A673 (cell line): Measurements from ENCODE around the gene DNAJB6. TPM values are rescaled to one million over a fixed set of nuclear protein-coding genes. Genes with fewer than 3 reads are reported as not detected.

Source experiments
- BruUV-seq: library from RNA; stranded (reverse); fragments of 400-500 nt; replicated peaks from 2 replicates; lab custom pipeline; 2021; lab: Mats Ljungman, UMichigan
- CTCF ChIA-PET: fragments of 300-600 bp; sonication (Branson Sonifier 250); formaldehyde crosslinking; loops from one replicate; lab custom pipeline; 2022; ENCODE audit warnings: antibody characterized with exemption; lab: Charles Lee
- POLR2A ChIA-PET: fragments of 300-600 bp; sonication (Branson Sonifier 250); formaldehyde crosslinking; loops from one replicate; lab custom pipeline; 2022; ENCODE audit warnings: antibody characterized with exemption; ENCODE audit not compliant: low non-redundant PET; lab: Charles Lee
- DNase-seq: peaks from one replicate; pipeline ENCODE4 v3.0.0-alpha.2; 2015; ENCODE audit warnings: low spot score
- H3K27ac ChIP-seq: fragments of 200-600 bp; sonication (generic); 2 replicates; pipeline ENCODE4 v1.5.1; 2016; ENCODE audit warnings: mixed run types, low read depth, mild to moderate bottlenecking, mixed read lengths, antibody characterized with exemption, low read length; ENCODE audit not compliant: poor library complexity, severe bottlenecking
- H3K27me3 ChIP-seq: fragments of 200-600 bp; sonication (generic); replicated peaks from 2 replicates; pipeline ENCODE4 v1.6.1; 2017; ENCODE audit warnings: mixed run types, low read depth, mild to moderate bottlenecking, mixed read lengths, antibody characterized with exemption, low read length; ENCODE audit not compliant: insufficient read depth, poor library complexity
- H3K36me3 ChIP-seq: fragments of 200-600 bp; sonication (generic); 2 replicates; pipeline ENCODE4 v1.6.1; 2016; ENCODE audit warnings: mixed run types, mild to moderate bottlenecking, mixed read lengths, antibody characterized with exemption, low read length; ENCODE audit not compliant: insufficient read depth, poor library complexity, severe bottlenecking
- H3K4me1 ChIP-seq: fragments of 200-600 bp; sonication (generic); 2 replicates; pipeline ENCODE4 v1.6.1; 2017; ENCODE audit warnings: mixed run types, mild to moderate bottlenecking, mixed read lengths, antibody characterized with exemption, low read length; ENCODE audit not compliant: insufficient read depth, poor library complexity, severe bottlenecking
- H3K4me3 ChIP-seq: fragments of 200-600 bp; sonication (generic); 2 replicates; pipeline ENCODE4 v1.5.1; 2016; ENCODE audit warnings: low read depth, mixed run types, mild to moderate bottlenecking, mixed read lengths, low read length; ENCODE audit not compliant: poor library complexity, severe bottlenecking
- H3K9me3 ChIP-seq: fragments of 200-600 bp; sonication (generic); 2 replicates; pipeline ENCODE4 v1.6.1; 2016; ENCODE audit warnings: mixed run types, low read depth, mild to moderate bottlenecking, mixed read lengths, antibody characterized with exemption, low read length; ENCODE audit not compliant: poor library complexity, severe bottlenecking
- CTCF ChIP-seq: fragments of 300-800, 200-600 bp; sonication (generic); conservative IDR thresholded peaks from 2 replicates; pipeline ENCODE4 v1.5.1; 2017; ENCODE audit warnings: low read depth, mild to moderate bottlenecking, antibody characterized with exemption, low read length, moderate library complexity, mixed read lengths
- EZH2 ChIP-seq: fragments of 200-600 bp; sonication (generic); IDR thresholded peaks from 2 replicates; pipeline ENCODE4 v1.6.1; 2017; ENCODE audit warnings: borderline replicate concordance, low read depth, mild to moderate bottlenecking, mixed read lengths, antibody characterized with exemption, low read length; ENCODE audit not compliant: poor library complexity, severe bottlenecking
- intact Hi-C: fragments of 100-400 bp; cut with micrococcal nuclease; formaldehyde crosslinking; loops from one replicate; pipeline ENCODE4 v1.10.0; 2022; ENCODE audit not compliant: unreplicated experiment
- total RNA-seq: library from RNA; stranded (reverse); gene quantifications from 2 replicates; pipeline ENCODE4 v1.2.3, GENCODE V29; 2021

DNAJB6 gene
- total RNA-seq, 1 experiment from 2014 or later, result 146 TPM

GRCh38 chr7:157434231-157434630, 97.4 kb downstream of the DNAJB6 start:
- BruUV-seq, result no TSS peak
- POLR2A ChIA-PET, result no interaction called here

DNA sequence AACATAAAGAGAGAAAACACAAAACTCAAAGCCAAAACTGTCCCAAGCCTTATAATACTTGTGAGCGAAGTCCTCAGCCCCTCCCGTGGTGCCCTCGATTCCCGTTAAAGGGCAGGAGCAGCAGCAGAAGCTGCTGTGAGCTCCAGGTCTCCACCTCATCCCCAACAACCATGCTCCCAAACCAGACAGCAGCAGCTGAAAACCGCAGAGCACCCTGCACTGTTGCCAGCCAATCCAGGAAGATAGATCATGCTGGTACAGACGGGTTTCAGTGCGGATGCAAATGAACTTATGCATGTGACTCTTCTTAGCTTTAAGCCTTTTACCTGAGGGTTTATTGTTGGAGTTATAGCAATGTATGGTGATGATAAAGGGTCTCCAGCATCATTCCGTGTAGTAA, 97.9 kb downstream of the DNAJB6 start:
- CTCF ChIA-PET, result no interaction called here

More at GRCh38 chr7:157434231-157434630, 97.4 kb downstream of the DNAJB6 start:
- no peaks in the 10 kb centered on the region for H3K36me3 ChIP-seq
- H3K4me1 ChIP-seq, result no peaks in the 10 kb centered on the region
- no peaks in the 10 kb centered on the region for H3K9me3 ChIP-seq
- intact Hi-C loops, result loop anchor here (5.0 kb wide), 1 partner anchor 918 kb away; no protein-coding TSS in a partner anchor
- no peak overlapping the region for H3K27ac ChIP-seq
- peaks cover 8% of the 10 kb centered on the region for H3K27me3 ChIP-seq
- no peak for TF ChIP-seq EZH2
- no peak for DNase-seq
- H3K4me3 ChIP-seq, result no peak overlapping the region
- CTCF ChIA-PET, result no interaction called here

GRCh38 chr7:157436076-157436475, 99.3 kb downstream of the DNAJB6 start:
- DNase-seq, result no peak
- TF ChIP-seq EZH2, result no peak
- no peak for TF ChIP-seq CTCF
- peaks cover 8% of the 10 kb centered on the region for H3K27me3 ChIP-seq
- CTCF ChIA-PET, result no interaction called here
- intact Hi-C loops, result no loop called here
- POLR2A ChIA-PET, result no interaction called here
- no peak overlapping the region for H3K4me3 ChIP-seq
- no peaks in the 10 kb centered on the region for H3K4me1 ChIP-seq
- BruUV-seq, result no TSS peak
- H3K9me3 ChIP-seq, result no peaks in the 10 kb centered on the region
- H3K36me3 ChIP-seq, result no peaks in the 10 kb centered on the region
- no peak overlapping the region for H3K27ac ChIP-seq

More for the DNA sequence above, 97.9 kb downstream of the DNAJB6 start:
- no peaks in the 10 kb centered on the region for H3K36me3 ChIP-seq
- no TSS peak for BruUV-seq
- DNase-seq, result no peak
- peaks cover 8% of the 10 kb centered on the region for H3K27me3 ChIP-seq
- no peak overlapping the region for H3K4me3 ChIP-seq
- POLR2A ChIA-PET, result no interaction called here
- H3K9me3 ChIP-seq, result no peaks in the 10 kb centered on the region
- TF ChIP-seq CTCF, result no peak
- no peak for TF ChIP-seq EZH2
- no peak overlapping the region for H3K27ac ChIP-seq
- intact Hi-C loops, result loop anchor here (5.0 kb wide), 1 partner anchor 918 kb away; no protein-coding TSS in a partner anchor
- no peaks in the 10 kb centered on the region for H3K4me1 ChIP-seq

DNA sequence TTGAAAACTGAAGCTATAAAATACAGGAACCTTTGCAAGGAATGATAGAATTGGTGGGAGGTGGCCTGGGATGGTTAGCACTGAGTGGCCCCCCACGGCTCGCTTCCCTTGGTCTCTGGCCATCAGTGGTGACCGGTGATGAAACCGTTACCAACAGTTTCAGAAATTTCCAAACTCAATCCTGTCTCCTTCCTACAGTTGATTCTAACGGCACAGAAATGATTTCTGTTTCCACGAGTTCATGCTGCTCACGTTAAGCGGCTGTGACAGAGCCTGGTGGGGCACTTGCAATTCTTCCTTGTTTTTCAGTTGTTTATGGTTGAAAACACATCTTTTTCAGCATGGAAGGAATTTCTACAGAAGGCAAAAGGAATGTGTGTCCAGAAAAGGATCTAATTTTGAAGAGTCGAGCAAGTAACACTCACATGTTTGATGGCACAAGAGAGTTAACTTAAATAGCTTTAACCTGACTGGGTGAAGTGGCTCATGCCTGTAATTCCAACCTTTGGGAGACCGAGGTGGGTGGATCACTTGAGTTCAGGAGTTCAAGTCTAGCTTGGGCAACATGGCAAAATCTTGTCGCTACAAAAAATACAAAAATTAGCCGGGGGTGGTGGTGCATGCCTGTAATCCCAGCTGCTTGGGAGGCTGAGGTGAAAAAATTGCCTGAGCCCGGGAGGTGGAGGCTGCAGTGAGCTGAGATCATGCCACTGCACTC, 100.1 kb downstream of the DNAJB6 start:
- intact Hi-C loops, result no loop called here
- H3K4me3 ChIP-seq, result no peak overlapping the region
- DNase-seq, result no peak
- no TSS peak for BruUV-seq
- H3K27ac ChIP-seq, result no peak overlapping the region
- H3K4me1 ChIP-seq, result no peaks in the 10 kb centered on the region
- ChIA-PET POLR2A (no interaction called here), CTCF (no interaction called here)
- TF ChIP-seq EZH2 (no peak), CTCF (no peak)
- H3K36me3 ChIP-seq, result no peaks in the 10 kb centered on the region
- peaks cover 8% of the 10 kb centered on the region for H3K27me3 ChIP-seq
- H3K9me3 ChIP-seq, result no peaks in the 10 kb centered on the region
